Fibroblast of villous mesenchyme (primary cell): ENCODE data around the gene LCP2. TPM values are rescaled to one million over a fixed set of nuclear protein-coding genes. Genes with fewer than 3 reads are reported as not detected.
"Not testable (repeated sequence)": the region's sequence is repeated elsewhere in the genome, so short reads cannot be mapped to it uniquely, and the experiment has no call there.

Experiments used
- DNase-seq: peaks from one replicate; pipeline ENCODE4 v3.0.0-alpha.2; 2010; ENCODE audit warnings: low read depth
- H3K4me3 ChIP-seq: 2 replicates; pipeline ENCODE4 v1.5.1; 2011; ENCODE audit warnings: low read depth, mild to moderate bottlenecking, low read length
- CTCF ChIP-seq: IDR thresholded peaks from 2 replicates; pipeline ENCODE4 v1.5.1; 2012; ENCODE audit warnings: low read depth, mild to moderate bottlenecking, low read length; ENCODE audit not compliant: insufficient read depth
- total RNA-seq: library from RNA; depleted of rRNA; stranded (reverse); fragments of >200 nt; gene quantifications from 2 replicates; pipeline ENCODE4 v1.2.3, GENCODE V29; 2012

The LCP2 gene
- total RNA-seq, 1 donor: not detected

GRCh38 chr5:170252720-170253350 is 44.7 kb downstream of the LCP2 start:
- DNase-seq: peak; percentile 54
- no peak for TF ChIP-seq CTCF
- H3K4me3 ChIP-seq: no peak overlapping the region

DNA sequence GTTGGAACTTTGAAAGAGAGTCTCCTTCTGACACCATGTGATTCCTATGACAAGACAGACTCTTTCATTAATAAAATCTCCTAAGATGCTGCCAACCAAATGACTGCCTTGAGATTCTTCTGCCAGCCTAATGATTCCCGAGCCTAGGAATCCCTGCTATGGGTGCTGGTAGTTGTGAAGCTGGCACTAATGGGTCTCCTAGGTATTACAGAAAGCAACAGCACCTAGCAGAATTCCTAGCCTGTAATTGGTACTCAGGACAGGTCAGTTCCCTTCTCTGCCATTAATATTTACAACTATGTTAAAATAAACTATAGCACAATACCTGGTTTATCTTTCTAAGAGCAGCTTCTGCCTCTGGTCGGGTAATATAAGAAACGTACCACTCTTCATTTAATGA is 45.5 kb downstream of the LCP2 start:
- no peak for DNase-seq

GRCh38 chr5:170251462-170251861 is 46.1 kb downstream of the LCP2 start:
- no peak for TF ChIP-seq CTCF
- no peak for DNase-seq
- no peak overlapping the region for H3K4me3 ChIP-seq

More for the DNA sequence above, 45.5 kb downstream of the LCP2 start:
- H3K4me3 ChIP-seq: no peak overlapping the region
- TF ChIP-seq CTCF: no peak

DNA sequence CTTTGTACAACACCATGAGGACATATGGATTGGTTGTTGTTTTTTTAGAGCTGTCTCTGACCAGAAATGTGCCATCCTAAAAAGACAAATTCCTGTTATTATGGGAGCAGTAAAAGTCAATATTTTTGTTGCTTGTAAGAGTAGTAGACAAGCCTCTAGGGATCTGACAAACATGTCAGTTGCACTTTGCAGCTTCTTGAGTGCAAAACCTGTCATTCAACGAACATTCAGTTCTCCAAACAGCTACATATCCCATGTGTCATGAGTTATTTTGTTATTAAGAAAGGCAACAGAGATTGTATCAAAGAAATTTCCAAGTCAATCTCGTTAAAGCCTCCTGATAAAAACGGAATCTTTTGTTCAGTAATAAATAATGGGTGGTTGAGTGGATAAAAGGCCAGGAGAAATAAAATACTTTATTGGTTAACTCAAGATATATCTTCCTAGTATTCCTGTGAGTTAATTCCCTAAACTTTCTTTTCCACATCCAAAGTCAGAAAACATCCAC is 46.7 kb downstream of the LCP2 start:
- DNase-seq: no peak
- H3K4me3 ChIP-seq: no peak overlapping the region
- TF ChIP-seq CTCF: no peak

GRCh38 chr5:170249355-170249754 is 48.2 kb downstream of the LCP2 start:
- no peak overlapping the region for H3K4me3 ChIP-seq
- no peak for DNase-seq
- no peak for TF ChIP-seq CTCF

DNA sequence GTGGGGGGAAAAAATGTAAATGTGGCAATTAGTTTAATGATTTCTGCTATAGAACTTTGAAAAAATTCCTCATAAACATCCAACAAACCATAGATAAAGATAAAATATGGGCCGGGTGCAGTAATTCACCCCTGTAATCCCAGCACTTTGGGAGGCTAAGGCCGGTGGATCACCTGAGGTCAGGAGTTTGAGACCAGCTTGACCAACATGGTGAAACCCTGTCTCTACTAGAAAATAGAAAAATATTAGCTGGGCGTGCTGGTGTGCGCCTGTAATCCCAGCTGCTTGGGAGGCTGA is 48.7 kb downstream of the LCP2 start:
- not testable (repeated sequence) for H3K4me3 ChIP-seq

DNA sequence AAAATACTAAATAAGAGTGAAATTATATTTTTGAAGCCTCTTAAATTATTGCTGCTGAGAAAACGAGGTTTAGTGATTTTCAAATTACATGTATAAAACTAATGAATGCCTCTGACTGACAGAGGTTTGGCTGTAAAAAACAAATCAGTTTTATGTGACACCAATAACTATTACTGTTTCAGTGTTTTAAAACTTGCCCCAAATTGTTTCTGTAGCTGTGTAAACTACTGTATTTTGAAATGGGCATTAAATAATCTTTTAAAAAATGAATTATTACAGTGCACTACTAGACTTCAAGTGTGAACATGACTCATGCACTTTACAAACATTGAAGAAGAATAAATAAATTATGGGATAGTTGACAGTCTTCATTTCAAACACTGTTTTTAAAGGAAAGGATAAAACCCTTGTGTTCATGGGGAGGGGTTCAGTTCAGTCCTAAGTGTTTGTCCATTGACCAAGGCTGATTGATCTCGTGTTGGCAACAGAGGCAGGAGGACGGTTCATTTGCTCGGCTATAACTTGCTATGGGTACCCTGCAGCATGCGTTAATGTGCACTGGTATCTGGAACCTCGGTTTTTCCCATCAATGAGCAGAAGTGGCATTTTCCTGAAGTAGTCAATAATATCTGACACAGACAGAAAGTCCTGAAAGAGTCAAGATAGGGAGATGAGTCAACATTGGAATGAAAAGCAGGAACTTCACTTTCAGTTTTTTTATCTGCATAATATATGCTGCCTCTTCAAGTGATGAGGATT is 49.2 kb downstream of the LCP2 start:
- no peak overlapping the region for H3K4me3 ChIP-seq
- DNase-seq: peak; percentile 7
- no peak for TF ChIP-seq CTCF

More for the DNA sequence above, 48.7 kb downstream of the LCP2 start:
- not testable (repeated sequence) for DNase-seq
